Activated CD4-positive, alpha-beta memory T cell treated with anti-CD3 and anti-CD28 coated beads for 36 hours (primary cell): ENCODE results near the gene SLC16A10. TPM values are rescaled to one million over a fixed set of nuclear protein-coding genes. Genes with fewer than 3 reads are reported as not detected.

Source experiments
- CTCF ChIA-PET: fragments of 350-600 bp; sonication (Branson Sonifier 250); formaldehyde crosslinking; loops from one replicate; lab custom pipeline; 2021; ENCODE audit warnings: antibody characterized with exemption, inconsistent platforms; lab: Charles Lee
- POLR2A ChIA-PET: fragments of 350-600 bp; sonication (Branson Sonifier 250); formaldehyde crosslinking; loops from one replicate; lab custom pipeline; 2021; ENCODE audit warnings: antibody characterized with exemption; lab: Charles Lee
- DNase-seq: peaks from one replicate; pipeline ENCODE4 v3.0.0-alpha.2; 2020
- H3K27ac Mint-ChIP-seq: one replicate; pipeline ENCODE4 v1.8.0; 2021; ENCODE audit warnings: mixed read lengths
- H3K27me3 Mint-ChIP-seq: one replicate; pipeline ENCODE4 v1.8.0; 2021; ENCODE audit warnings: mixed read lengths
- H3K36me3 Mint-ChIP-seq: one replicate; pipeline ENCODE4 v1.8.0; 2021; ENCODE audit warnings: mixed read lengths
- H3K4me1 Mint-ChIP-seq: one replicate; pipeline ENCODE4 v1.8.0; 2021; ENCODE audit warnings: low read depth, mixed read lengths
- H3K4me3 Mint-ChIP-seq: one replicate; pipeline ENCODE4 v1.8.0; 2021; ENCODE audit warnings: mild to moderate bottlenecking, mixed read lengths
- H3K9me3 Mint-ChIP-seq: one replicate; pipeline ENCODE4 v1.8.0; 2021; ENCODE audit warnings: mixed read lengths
- intact Hi-C: fragments of 100-400 bp; cut with micrococcal nuclease; formaldehyde crosslinking; loops from one replicate; pipeline ENCODE4 v1.15.1; 2023
- total RNA-seq, 2 experiments: library from RNA; stranded (reverse); gene quantifications; one replicate each; pipeline ENCODE4 v1.2.3, GENCODE V29; 2021

The SLC16A10 gene
- total RNA-seq, 2 experiments from 2014 or later, result 3.4 to 3.6 TPM

DNA sequence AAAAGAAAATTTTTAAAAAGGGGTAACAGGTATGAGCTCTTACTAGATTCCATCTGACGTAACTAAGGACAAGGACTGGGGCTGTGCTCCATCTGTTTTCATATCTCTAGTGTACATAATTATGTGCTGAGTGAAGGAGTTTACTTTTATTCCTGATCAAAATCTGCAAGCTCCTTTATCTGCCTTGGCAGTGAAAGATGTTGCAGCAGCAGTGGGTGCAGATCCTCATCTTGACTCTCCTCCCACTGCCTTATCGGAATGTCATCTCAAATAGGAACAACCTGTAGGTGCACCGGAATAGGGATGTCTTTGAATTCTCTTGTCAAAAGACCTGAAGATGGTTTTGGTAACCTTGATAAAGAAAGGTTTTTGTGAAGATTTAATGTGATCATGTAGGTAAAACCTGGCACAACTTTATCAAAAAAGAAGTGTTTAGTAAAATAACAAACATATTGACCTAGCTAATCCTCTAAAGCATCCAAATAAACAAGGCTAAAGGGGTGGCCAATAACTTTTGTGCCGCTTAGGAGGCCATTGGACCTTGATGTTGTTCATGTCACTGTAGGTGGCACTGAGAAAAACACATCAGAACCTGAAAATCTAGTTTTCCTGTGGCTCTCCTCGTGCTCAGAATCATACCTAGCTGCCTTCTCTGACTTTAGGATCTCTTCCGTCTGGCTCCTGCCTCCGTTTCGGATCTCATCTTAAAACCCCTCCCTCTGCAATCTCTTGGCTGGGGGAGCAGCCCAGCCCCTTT is 19.0 kb upstream of the SLC16A10 start:
- Mint-ChIP-seq H3K4me3 (no peak overlapping the region), H3K9me3 (peaks cover 10% of the 10 kb centered on the region), H3K4me1 (no peaks in the 10 kb centered on the region), H3K36me3 (peaks cover 7% of the 10 kb centered on the region), H3K27ac (no peak overlapping the region), H3K27me3 (peaks cover 4% of the 10 kb centered on the region)
- ChIA-PET POLR2A (no interaction called here), CTCF (interaction anchor here (1.6 to 3.6 kb wide), 2 partner anchors 11 to 142 kb away, joined by 3 to 13 read pairs; no protein-coding TSS in a partner anchor)
- intact Hi-C loops, result no loop called here
- no peak for DNase-seq

- peaks cover 4% of the 10 kb centered on the region for H3K9me3 Mint-ChIP-seq
- peaks cover 3% of the 10 kb centered on the region for H3K36me3 Mint-ChIP-seq
- no peak overlapping the region for H3K4me3 Mint-ChIP-seq
- CTCF ChIA-PET, result interaction anchor here (1.6 to 3.6 kb wide), 2 partner anchors 11 to 142 kb away, joined by 3 to 13 read pairs; no protein-coding TSS in a partner anchor
- H3K4me1 Mint-ChIP-seq, result no peaks in the 10 kb centered on the region
- intact Hi-C loops, result no loop called here
- POLR2A ChIA-PET, result no interaction called here
- no peak overlapping the region for H3K27ac Mint-ChIP-seq
- peaks cover 4% of the 10 kb centered on the region for H3K27me3 Mint-ChIP-seq
- no peak for DNase-seq
These were observed 18.5 kb upstream of the SLC16A10 start for GRCh38 chr6:111068866-111069234.

DNA sequence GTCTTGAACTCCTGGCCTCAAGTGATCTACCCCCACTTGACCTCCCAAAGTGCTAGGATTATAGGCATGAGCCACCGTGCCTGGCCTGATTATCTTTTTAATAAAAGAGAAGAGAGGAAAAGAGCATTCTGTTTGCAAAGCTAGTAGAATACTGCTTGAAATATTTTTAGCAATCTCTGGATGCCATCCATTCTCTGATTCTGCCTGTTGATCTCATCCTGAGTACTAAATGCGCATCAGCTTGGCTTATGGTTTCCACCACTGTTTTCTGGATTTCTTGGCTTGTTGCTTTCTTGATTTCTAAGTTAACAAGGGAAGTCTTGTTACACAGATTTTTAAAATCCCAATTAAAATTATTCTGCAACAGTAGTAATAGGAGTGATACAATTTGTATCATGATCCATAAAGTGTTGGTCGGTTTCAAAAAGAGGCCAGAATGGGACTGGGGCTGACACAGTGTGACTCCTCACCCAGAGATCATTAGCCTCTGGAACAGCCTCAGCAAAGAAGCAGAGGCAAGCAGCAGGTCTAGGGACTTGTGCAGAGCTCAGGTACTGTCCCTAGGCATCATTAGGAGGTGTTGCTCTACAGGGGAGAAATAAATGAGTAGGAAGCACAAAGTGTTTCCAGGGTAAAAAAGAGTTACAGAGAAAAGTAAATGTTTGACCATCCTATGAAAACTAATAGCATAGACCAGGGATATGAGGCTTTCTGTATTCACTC is 17.8 kb upstream of the SLC16A10 start:
- DNase-seq, result no peak
- Mint-ChIP-seq H3K4me3 (no peak overlapping the region), H3K27ac (no peak overlapping the region), H3K36me3 (no peaks in the 10 kb centered on the region), H3K27me3 (peaks cover 4% of the 10 kb centered on the region), H3K4me1 (no peaks in the 10 kb centered on the region), H3K9me3 (no peaks in the 10 kb centered on the region)
- intact Hi-C loops, result no loop called here
- ChIA-PET POLR2A (no interaction called here), CTCF (interaction anchor here (3.6 kb wide), 1 partner anchor 12 kb away, joined by 13 read pairs; no protein-coding TSS in a partner anchor)

DNA sequence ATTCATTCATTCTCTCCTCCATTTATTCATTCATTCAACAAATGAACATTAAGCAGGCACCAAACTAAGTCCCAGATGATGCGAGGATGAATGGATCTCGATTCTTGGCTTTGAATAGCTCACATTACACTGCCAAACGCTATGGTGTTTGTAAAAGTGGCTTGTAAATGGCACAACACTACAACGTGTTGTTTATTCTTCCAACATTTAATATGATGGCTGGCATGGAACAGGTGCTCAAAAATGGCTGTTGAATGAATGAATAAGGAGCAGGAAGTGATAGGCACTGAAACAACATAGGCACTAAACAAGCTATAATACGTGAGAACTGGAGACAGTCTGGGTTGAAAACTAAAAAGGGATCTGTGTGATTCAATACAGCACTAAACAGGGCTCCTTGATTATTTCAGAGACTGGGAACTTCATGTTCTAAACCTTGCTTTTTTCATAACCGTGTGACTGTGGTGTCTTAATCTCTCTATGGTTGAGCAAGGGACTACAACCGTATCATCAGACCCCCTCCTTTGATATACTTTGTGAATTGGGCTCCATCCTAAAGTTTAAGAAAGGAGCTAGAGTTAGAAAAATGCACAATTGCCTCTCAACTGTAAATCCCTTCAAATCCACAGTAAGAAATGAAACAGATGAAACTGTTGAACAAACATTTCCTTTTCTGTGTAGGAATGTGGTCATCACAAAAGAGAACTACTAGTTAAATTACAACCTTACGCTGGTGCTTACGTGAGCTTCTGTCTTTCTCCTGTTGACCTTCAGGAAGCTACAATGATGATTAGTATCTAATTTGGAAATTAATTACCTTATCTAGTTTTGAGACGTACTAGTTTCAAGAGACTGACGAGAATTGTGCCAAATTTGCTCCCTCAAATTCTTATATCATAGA is 16.9 kb upstream of the SLC16A10 start:
- Mint-ChIP-seq H3K27ac (no peak overlapping the region), H3K4me1 (no peaks in the 10 kb centered on the region), H3K9me3 (no peaks in the 10 kb centered on the region), H3K27me3 (peaks cover 10% of the 10 kb centered on the region), H3K36me3 (no peaks in the 10 kb centered on the region), H3K4me3 (no peak overlapping the region)
- DNase-seq, result no peak
- ChIA-PET POLR2A (no interaction called here), CTCF (no interaction called here)
- intact Hi-C loops, result no loop called here

GRCh38 chr6:111072801-111073360 is 14.4 kb upstream of the SLC16A10 start:
- ChIA-PET POLR2A (no interaction called here), CTCF (interaction anchor here (1.0 kb wide), 1 partner anchor 13 kb away, joined by 4 read pairs; no protein-coding TSS in a partner anchor)
- H3K4me3 Mint-ChIP-seq, result no peak overlapping the region
- intact Hi-C loops, result no loop called here
- DNase-seq, result no peak
- peaks cover 10% of the 10 kb centered on the region for H3K27me3 Mint-ChIP-seq
- H3K27ac Mint-ChIP-seq, result no peak overlapping the region
- no peaks in the 10 kb centered on the region for H3K4me1 Mint-ChIP-seq
- no peaks in the 10 kb centered on the region for H3K9me3 Mint-ChIP-seq
- no peaks in the 10 kb centered on the region for H3K36me3 Mint-ChIP-seq

GRCh38 chr6:111074311-111074710 is 13.0 kb upstream of the SLC16A10 start:
- Mint-ChIP-seq H3K27me3 (peaks cover 10% of the 10 kb centered on the region), H3K36me3 (no peaks in the 10 kb centered on the region), H3K4me1 (no peaks in the 10 kb centered on the region), H3K4me3 (no peak overlapping the region), H3K27ac (no peak overlapping the region), H3K9me3 (no peaks in the 10 kb centered on the region)
- intact Hi-C loops, result no loop called here
- ChIA-PET POLR2A (no interaction called here), CTCF (interaction anchor here (0.9 kb wide), 1 partner anchor 15 kb away, joined by 3 read pairs; no protein-coding TSS in a partner anchor)
- DNase-seq, result no peak

DNA sequence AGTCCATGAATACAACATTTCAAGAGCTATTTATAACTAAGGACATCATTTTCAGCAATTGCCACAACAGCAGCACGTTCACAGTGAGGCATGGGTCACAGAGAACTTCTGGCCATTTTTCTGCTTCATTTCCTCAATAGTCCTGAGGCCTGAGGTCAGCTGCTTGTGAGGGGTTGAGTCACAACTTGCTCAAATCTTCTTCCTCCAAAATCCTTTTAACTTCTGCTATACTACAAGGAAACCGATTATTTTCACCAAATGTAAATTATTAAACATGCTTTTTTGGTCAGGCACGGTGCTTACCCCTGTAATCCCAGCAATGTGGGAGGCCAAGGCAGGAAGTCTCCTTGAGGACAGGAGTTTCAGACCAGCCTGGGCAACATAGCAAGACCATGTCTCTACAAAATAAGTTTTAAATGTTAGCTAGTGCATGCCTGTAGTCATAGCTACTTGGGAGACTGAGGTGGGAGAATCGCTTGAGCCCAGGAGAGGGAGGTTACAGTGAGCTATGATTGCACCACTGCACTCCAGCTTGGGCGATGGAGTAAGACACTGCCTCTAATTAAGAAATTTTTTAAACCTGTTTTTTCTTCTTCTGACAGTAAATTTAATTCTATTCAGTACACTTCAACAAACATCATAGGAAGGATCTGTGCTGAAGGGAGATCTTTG is 11.1 kb upstream of the SLC16A10 start:
- intact Hi-C loops, result no loop called here
- DNase-seq, result no peak
- Mint-ChIP-seq H3K9me3 (no peaks in the 10 kb centered on the region), H3K4me3 (no peak overlapping the region), H3K36me3 (no peaks in the 10 kb centered on the region), H3K4me1 (no peaks in the 10 kb centered on the region), H3K27ac (no peak overlapping the region), H3K27me3 (peaks cover 10% of the 10 kb centered on the region)
- POLR2A ChIA-PET, result interaction anchor here (0.6 kb wide), 1 partner anchor 40 kb away, joined by 3 read pairs; no protein-coding TSS in a partner anchor
- CTCF ChIA-PET, result interaction anchor here (0.7 to 1.0 kb wide), 2 partner anchors 19 to 167 kb away, joined by 3 read pairs; no protein-coding TSS in a partner anchor

- Mint-ChIP-seq H3K27me3 (peaks cover 3% of the 10 kb centered on the region), H3K4me3 (no peak overlapping the region), H3K36me3 (no peaks in the 10 kb centered on the region), H3K4me1 (no peaks in the 10 kb centered on the region), H3K27ac (no peak overlapping the region), H3K9me3 (no peaks in the 10 kb centered on the region)
- no peak for DNase-seq
- intact Hi-C loops, result no loop called here
- POLR2A ChIA-PET, result no interaction called here
- CTCF ChIA-PET, result no interaction called here
These were observed 6.6 kb upstream of the SLC16A10 start for GRCh38 chr6:111080698-111081097.

DNA sequence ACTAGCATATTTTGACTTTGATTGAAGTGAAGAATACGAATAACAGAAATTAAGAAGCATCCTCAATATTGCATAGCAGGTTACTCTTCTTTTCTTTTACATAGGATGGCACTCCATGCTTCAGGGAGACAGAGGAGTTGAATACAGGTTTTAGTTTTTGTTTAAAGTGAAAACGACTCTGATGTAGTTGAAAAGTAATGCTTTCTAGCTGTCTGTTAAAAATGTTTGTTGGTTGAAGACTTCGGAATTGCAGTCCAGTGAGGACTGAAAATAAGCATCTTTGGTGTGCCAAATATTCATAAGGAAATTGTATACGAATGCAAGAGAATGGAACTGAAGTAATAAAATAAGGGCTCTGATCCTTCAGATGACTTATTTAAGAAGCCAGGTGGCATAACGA is 618 bp upstream of the SLC16A10 start:
- Mint-ChIP-seq H3K4me1 (peaks cover 28% of the 10 kb centered on the region), H3K27ac (no peak overlapping the region), H3K27me3 (peaks cover 11% of the 10 kb centered on the region), H3K9me3 (no peaks in the 10 kb centered on the region), H3K36me3 (no peaks in the 10 kb centered on the region), H3K4me3 (peak overlapping the region; percentile 75)
- ChIA-PET POLR2A (no interaction called here), CTCF (interaction anchor here (1.1 kb wide), 1 partner anchor 124 kb away, joined by 4 read pairs; no protein-coding TSS in a partner anchor)
- no peak for DNase-seq
- intact Hi-C loops, result loop anchor here (5.0 kb wide), 2 partner anchors 96 to 269 kb away; partner anchors contain the start of gene CDK19

DNA sequence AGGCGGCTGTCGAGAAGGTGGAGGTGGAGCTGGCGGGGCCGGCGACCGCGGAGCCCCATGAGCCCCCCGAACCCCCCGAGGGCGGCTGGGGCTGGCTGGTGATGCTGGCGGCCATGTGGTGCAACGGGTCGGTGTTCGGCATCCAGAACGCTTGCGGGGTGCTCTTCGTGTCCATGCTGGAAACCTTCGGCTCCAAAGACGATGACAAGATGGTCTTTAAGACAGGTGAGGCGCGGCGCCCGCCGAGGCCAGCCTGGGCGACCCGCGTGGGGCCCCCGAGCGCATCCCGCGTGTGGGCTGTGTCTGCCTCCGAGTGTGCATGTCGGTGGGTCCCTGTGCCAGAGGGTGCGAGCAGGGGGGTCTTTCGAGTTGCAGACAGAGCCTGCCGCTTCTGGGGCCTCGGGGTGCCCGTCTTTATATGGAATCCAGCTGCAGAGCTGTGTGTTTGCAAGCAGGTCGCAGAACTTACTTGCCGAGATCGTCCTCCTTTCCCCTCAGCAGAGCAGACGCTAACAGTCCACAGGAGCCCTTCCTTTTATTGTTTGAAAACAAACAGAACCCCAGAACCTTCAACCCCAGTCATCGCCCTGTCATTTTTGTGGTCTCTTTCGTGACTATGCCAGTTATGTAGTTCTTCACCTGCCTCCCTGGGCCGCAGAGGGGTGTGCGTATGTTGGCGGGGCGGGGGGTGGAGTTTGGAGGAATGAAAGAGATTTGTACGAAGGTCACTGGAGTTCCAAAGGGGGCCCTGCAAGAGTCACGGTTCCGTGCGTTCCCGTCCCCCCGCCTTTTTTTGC is 766 bp downstream of the SLC16A10 start:
- H3K4me1 Mint-ChIP-seq, result peaks cover 28% of the 10 kb centered on the region
- H3K9me3 Mint-ChIP-seq, result no peaks in the 10 kb centered on the region
- CTCF ChIA-PET, result interaction anchor here (1.0 to 1.1 kb wide), 2 partner anchors 122 to 171 kb away, joined by 3 to 4 read pairs; a partner anchor contains a TSS
- peak overlapping the region; percentile 8 for H3K27ac Mint-ChIP-seq
- H3K27me3 Mint-ChIP-seq, result peaks cover 11% of the 10 kb centered on the region
- intact Hi-C loops, result loop anchor here (1.0 to 5.0 kb wide), 4 partner anchors 25 to 399 kb away; partner anchors contain the start of gene CDK19
- H3K36me3 Mint-ChIP-seq, result no peaks in the 10 kb centered on the region
- peak; percentile 77 for DNase-seq
- peak overlapping the region; percentile 77 for H3K4me3 Mint-ChIP-seq
- POLR2A ChIA-PET, result no interaction called here
